Stimulated activated CD4-positive, alpha-beta T cell treated with anti-CD3 and anti-CD28 coated beads, Interleukin-15, amount 100 ng/mL, for 48 hours (primary cell): ENCODE data around the gene CFAP58.

Experiments
- DNase-seq, 2 donors: peaks; one replicate each; pipeline ENCODE4 v3.0.0-alpha.2; 2020; ENCODE audit warnings: low read depth in 2 of 2

The CFAP58 gene

GRCh38 chr10:104353325-104354048, at the start of gene CFAP58:
Gene CFAP58, plus strand, starts transcription at chr10:104353833. Its CDS starts 65 bp downstream, at chr10:104353898.
- peak; percentile 77 to 87 for DNase-seq

- no peak for DNase-seq
Observed at GRCh38 chr10:104304356-104304745, 49.3 kb upstream of the CFAP58 start.

GRCh38 chr10:104304927-104305326, 48.7 kb upstream of the CFAP58 start:
- no peak for DNase-seq

GRCh38 chr10:104306897-104307296, 46.7 kb upstream of the CFAP58 start:
- DNase-seq = no peak

- no peak for DNase-seq
Observed at GRCh38 chr10:104307576-104308438, 45.8 kb upstream of the CFAP58 start.

- no peak for DNase-seq
Observed at GRCh38 chr10:104308439-104308903, 45.2 kb upstream of the CFAP58 start.

- DNase-seq = no peak
Observed at GRCh38 chr10:104309980-104310978, 43.4 kb upstream of the CFAP58 start.

GRCh38 chr10:104311184-104311720, 42.4 kb upstream of the CFAP58 start:
- DNase-seq = no peak

GRCh38 chr10:104314591-104315485, 38.8 kb upstream of the CFAP58 start:
- no peak for DNase-seq

- DNase-seq = no peak
Observed at GRCh38 chr10:104315486-104315921, 38.1 kb upstream of the CFAP58 start.

GRCh38 chr10:104316321-104317099, 37.1 kb upstream of the CFAP58 start:
- DNase-seq = no peak

- DNase-seq = no peak
Observed at GRCh38 chr10:104317269-104317710, 36.3 kb upstream of the CFAP58 start.

- DNase-seq = no peak
Observed at GRCh38 chr10:104317726-104318299, 35.8 kb upstream of the CFAP58 start.

GRCh38 chr10:104318326-104318725, 35.3 kb upstream of the CFAP58 start:
- no peak for DNase-seq

- no peak for DNase-seq
Observed at GRCh38 chr10:104318810-104319741, 34.6 kb upstream of the CFAP58 start.

GRCh38 chr10:104321226-104321625, 32.4 kb upstream of the CFAP58 start:
- no peak for DNase-seq

- DNase-seq = no peak
Observed at GRCh38 chr10:104321725-104322415, 31.8 kb upstream of the CFAP58 start.
